Ascending aorta (tissue), 2 donors: ENCODE measurements around the gene SLC39A2. TPM values are rescaled to one million over a fixed set of nuclear protein-coding genes. Genes with fewer than 3 reads are reported as not detected.

Source experiments
- DNase-seq, 2 donors: peaks; one replicate each; pipeline ENCODE4 v3.0.0-alpha.2; 2019; ENCODE audit warnings: low spot score in 2 of 2
- H3K27ac ChIP-seq, 2 donors: fragments of 200-600 bp; sonication (generic); one replicate each; pipeline ENCODE4 v1.5.1; 2016 to 2017; ENCODE audit warnings: mild to moderate bottlenecking in 1 of 2
- H3K27me3 ChIP-seq: fragments of 200-600 bp; sonication (generic); one replicate; pipeline ENCODE4 v1.5.1; 2017
- H3K36me3 ChIP-seq, 2 donors: fragments of 200-600 bp; sonication (generic); one replicate each; pipeline ENCODE4 v1.5.1; 2016
- H3K4me1 ChIP-seq, 2 donors: fragments of 200-600 bp; sonication (generic); one replicate each; pipeline ENCODE4 v1.5.1; 2016 to 2017; ENCODE audit warnings: mild to moderate bottlenecking in 1 of 2
- H3K4me3 ChIP-seq, 2 donors: fragments of 200-600 bp; sonication (generic); one replicate each; pipeline ENCODE4 v1.5.1; 2016 to 2017; ENCODE audit warnings: mild to moderate bottlenecking in 1 of 2
- H3K9me3 ChIP-seq, 2 donors: fragments of 200-600 bp; sonication (generic); one replicate each; pipeline ENCODE4 v1.5.1; 2016
- CTCF ChIP-seq, 3 experiments: fragments of 200-600 bp in 2 of 3; fragments of 450-650 bp in 1 of 3; sonication (generic) in 2 of 3; IDR thresholded peaks; one replicate each; pipeline ENCODE4 v1.5.1; 2016 to 2019; ENCODE audit warnings: antibody characterized with exemption in 3 of 3, mild to moderate bottlenecking in 1 of 3, moderate library complexity in 1 of 3
- intact Hi-C: fragments of 100-400 bp; cut with DNase I; formaldehyde crosslinking; loops from one replicate; pipeline ENCODE4 v1.15.1; 2023
- total RNA-seq: library from RNA; depleted of rRNA; stranded (reverse); fragments of >200 nt; gene quantifications from one replicate; pipeline ENCODE4 v1.1.0, GENCODE V29; 2016

SLC39A2 gene
- total RNA-seq, 1 donor from 2014 or later = not detected

- no peaks in the 10 kb centered on the region for H3K4me1 ChIP-seq
- no peak overlapping the region for H3K4me3 ChIP-seq
- H3K36me3 ChIP-seq = no peaks in the 10 kb centered on the region
- DNase-seq = no peak
- no peak for TF ChIP-seq CTCF (IDR thresholded peaks at IDR 0.05)
- H3K27me3 ChIP-seq = no peaks in the 10 kb centered on the region
- no peak overlapping the region for H3K27ac ChIP-seq
- no peaks in the 10 kb centered on the region for H3K9me3 ChIP-seq
- intact Hi-C loops = no loop called here
Measured at GRCh38 chr14:21033133-21033698, 34.1 kb downstream of the SLC39A2 start.

GRCh38 chr14:21034707-21035106 is 35.6 kb downstream of the SLC39A2 start, which contains the start of gene RNASE13:
RNASE13 (minus strand) TSS chr14:21034807; CDS start chr14:21034288, 519 bp downstream.
- intact Hi-C loops = no loop called here
- H3K27ac ChIP-seq = no peak within 1 kb of the TSS

GRCh38 chr14:21036751-21037150 is 37.7 kb downstream of the SLC39A2 start:
- no peaks in the 10 kb centered on the region for H3K27me3 ChIP-seq
- intact Hi-C loops = no loop called here
- no peak overlapping the region for H3K4me3 ChIP-seq
- H3K4me1 ChIP-seq = peaks cover 5 to 16% of the 10 kb centered on the region in 2 donors
- no peaks in the 10 kb centered on the region for H3K9me3 ChIP-seq
- H3K36me3 ChIP-seq = no peaks in the 10 kb centered on the region
- no peak overlapping the region for H3K27ac ChIP-seq
- TF ChIP-seq CTCF (IDR thresholded peaks at IDR 0.05) = no peak
- no peak for DNase-seq

More at GRCh38 chr14:21034707-21035106, 35.6 kb downstream of the SLC39A2 start, which contains the start of gene RNASE13:
- peaks cover 2 to 14% of the 10 kb centered on the region in 2 donors for H3K4me1 ChIP-seq
- TF ChIP-seq CTCF (IDR thresholded peaks at IDR 0.05) = no peak
- no peak within 1 kb of the TSS for H3K4me3 ChIP-seq
- H3K36me3 ChIP-seq = no peaks in the 10 kb centered on the region
- H3K27me3 ChIP-seq = no peaks in the 10 kb centered on the region
- no peaks in the 10 kb centered on the region for H3K9me3 ChIP-seq
- no peak for DNase-seq

- H3K4me1 ChIP-seq = peaks cover 5 to 16% of the 10 kb centered on the region in 2 donors
- H3K9me3 ChIP-seq = no peaks in the 10 kb centered on the region
- no peak for TF ChIP-seq CTCF (IDR thresholded peaks at IDR 0.05)
- no peak for DNase-seq
- intact Hi-C loops = no loop called here
- H3K27ac ChIP-seq = no peak overlapping the region
- no peaks in the 10 kb centered on the region for H3K36me3 ChIP-seq
- no peak overlapping the region for H3K4me3 ChIP-seq
- no peaks in the 10 kb centered on the region for H3K27me3 ChIP-seq
Measured at GRCh38 chr14:21037156-21037555, 38.1 kb downstream of the SLC39A2 start.

GRCh38 chr14:21038441-21039422 is 39.6 kb downstream of the SLC39A2 start:
- Histone ChIP-seq H3K9me3 (no peaks in the 10 kb centered on the region), H3K27ac (peak overlapping the region; percentile 67 to 80), H3K4me1 (peaks cover 5 to 16% of the 10 kb centered on the region in 2 donors), H3K36me3 (no peaks in the 10 kb centered on the region), H3K4me3 (peak overlapping the region in 1 of 2 donors; percentile 12), H3K27me3 (no peaks in the 10 kb centered on the region)
- no peak for TF ChIP-seq CTCF (IDR thresholded peaks at IDR 0.05)
- peak in 1 of 2 donors; percentile 85 for DNase-seq
- intact Hi-C loops = loop anchor here (1.0 kb wide), 1 partner anchor 12 kb away; no protein-coding TSS in a partner anchor
